Esophagus (tissue), 2 donors: Measurements from ENCODE around the gene PROK1. TPM values are rescaled to one million over a fixed set of nuclear protein-coding genes. Genes with fewer than 3 reads are reported as not detected.

Experiments
- H3K27ac ChIP-seq, 2 donors: one replicate each; pipeline ENCODE4 v1.5.1; 2013; ENCODE audit warnings: low read depth in 2 of 2, mild to moderate bottlenecking in 2 of 2, inconsistent platforms in 1 of 2, low read length in 1 of 2, moderate library complexity in 1 of 2
- H3K27me3 ChIP-seq, 2 donors: one replicate each; pipeline ENCODE4 v1.6.1; 2013; ENCODE audit warnings: low read length in 2 of 2, control low read depth in 1 of 2, mild to moderate bottlenecking in 1 of 2; ENCODE audit not compliant: insufficient read depth in 2 of 2, control insufficient read depth in 1 of 2
- H3K36me3 ChIP-seq, 2 donors: one replicate each; pipeline ENCODE4 v1.6.1; 2013; ENCODE audit warnings: low read length in 1 of 2; ENCODE audit not compliant: control insufficient read depth in 2 of 2, insufficient read depth in 2 of 2
- H3K4me1 ChIP-seq, 2 donors: one replicate each; pipeline ENCODE4 v1.6.1; 2013; ENCODE audit warnings: low read length in 1 of 2; ENCODE audit not compliant: control insufficient read depth in 2 of 2, insufficient read depth in 2 of 2
- H3K4me3 ChIP-seq, 2 donors: one replicate each; pipeline ENCODE4 v1.5.1; 2013; ENCODE audit warnings: low read length in 2 of 2, mild to moderate bottlenecking in 2 of 2, low read depth in 1 of 2, moderate library complexity in 1 of 2
- H3K9me3 ChIP-seq, 2 donors: one replicate each; pipeline ENCODE4 v1.6.1; 2013; ENCODE audit warnings: mild to moderate bottlenecking in 2 of 2, low read depth in 1 of 2, low read length in 1 of 2, moderate library complexity in 1 of 2; ENCODE audit not compliant: control insufficient read depth in 2 of 2, insufficient read depth in 1 of 2
- WGBS, 2 donors: extraction: QIAGEN DNeasy Blood & Tissue Kit; methylation state at CpG; one replicate each; pipeline ENCODE4 v1.1.7; 2013; 5-methylcytosine and 5-hydroxymethylcytosine counted together
- polyA plus RNA-seq, 2 donors: library from polyadenylated mRNA; stranded (reverse); fragments of 200-250 nt; gene quantifications; one replicate each; pipeline ENCODE4 v1.2.3, GENCODE V29; 2013
- donor health status: healthy with polysubstance abuse.
- donor health status: Bipolar disorder and iron deficiency.

PROK1 gene
- polyA plus RNA-seq, 2 donors: 0.10 to 0.53 TPM

DNA sequence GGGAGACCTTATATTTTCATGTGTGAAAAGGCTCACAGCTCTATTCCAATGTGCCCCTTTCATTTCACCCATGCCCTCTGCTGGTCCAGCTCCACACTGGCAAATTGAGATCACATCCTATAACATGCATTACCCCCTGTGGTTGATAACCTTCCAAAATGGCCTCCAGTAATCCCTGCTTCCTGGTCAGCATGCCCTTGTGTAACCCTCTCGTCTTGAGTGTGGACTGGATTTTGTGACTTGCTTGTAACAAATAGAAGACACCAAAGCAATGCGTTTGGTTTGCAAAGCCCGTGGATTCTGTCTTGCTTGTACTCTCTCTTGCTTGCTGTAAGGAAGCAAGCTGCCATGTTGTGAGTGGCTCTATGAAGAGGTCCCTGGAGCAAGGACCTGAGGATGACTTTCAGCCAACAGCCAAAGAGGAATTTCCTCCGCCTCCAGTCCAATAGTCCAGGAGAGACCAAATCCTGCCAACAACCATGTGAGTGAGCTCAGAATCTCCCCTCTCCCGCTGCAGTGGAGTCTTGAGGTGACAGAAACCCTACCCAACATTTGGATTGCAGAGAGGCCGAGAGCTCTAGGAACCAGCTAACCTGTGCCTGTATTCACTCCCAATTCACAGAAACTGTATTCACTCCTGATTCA, 50.7 kb downstream of the PROK1 start:
- Histone ChIP-seq H3K36me3 (no peaks in the 10 kb centered on the region), H3K9me3 (no peaks in the 10 kb centered on the region), H3K4me1 (no peaks in the 10 kb centered on the region), H3K27me3 (no peaks in the 10 kb centered on the region), H3K4me3 (no peak overlapping the region), H3K27ac (no peak overlapping the region)
- WGBS, 2 donors: 77 to 86% methylated on average over 6 of the region's 6 CpGs

DNA sequence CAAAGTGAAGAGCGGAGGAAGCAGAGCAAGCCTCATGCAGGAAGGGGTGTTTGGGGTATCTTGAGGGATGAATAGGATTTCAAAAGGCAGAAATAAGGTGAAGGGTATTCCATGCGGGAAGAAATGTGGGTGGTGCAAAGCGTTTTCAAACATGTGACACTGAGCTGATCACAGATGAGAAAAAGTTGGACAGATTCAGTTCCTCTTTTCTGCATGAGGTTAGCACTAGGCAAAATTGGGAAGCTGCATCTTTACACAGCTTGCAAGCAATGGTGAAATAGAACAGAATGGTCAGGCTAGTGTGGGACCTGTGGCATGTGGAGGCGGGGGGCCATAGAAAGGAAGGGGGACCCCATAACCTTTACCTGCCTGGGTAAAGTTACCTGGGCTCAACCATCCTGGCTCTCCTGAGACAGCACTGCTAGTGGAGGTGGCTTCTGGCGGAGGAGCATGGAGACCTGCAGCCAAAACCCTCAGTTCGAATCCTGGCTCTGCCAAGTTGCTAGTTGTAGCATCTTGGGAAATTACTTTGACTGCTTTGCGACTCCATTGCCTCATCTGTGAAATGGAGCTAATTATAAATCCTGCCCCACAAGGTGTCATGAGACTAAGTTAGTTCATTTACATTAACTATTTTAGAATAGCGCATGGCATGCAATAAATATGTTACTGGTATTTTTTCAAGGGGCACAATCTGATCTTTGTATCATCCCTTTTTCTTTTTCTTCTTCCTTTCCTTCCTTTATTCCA, 51.6 kb downstream of the PROK1 start:
- H3K27me3 ChIP-seq: no peaks in the 10 kb centered on the region
- no peak overlapping the region for H3K27ac ChIP-seq
- 76 to 78% methylated on average over 8 of the region's 8 CpGs for WGBS, 2 donors

DNA sequence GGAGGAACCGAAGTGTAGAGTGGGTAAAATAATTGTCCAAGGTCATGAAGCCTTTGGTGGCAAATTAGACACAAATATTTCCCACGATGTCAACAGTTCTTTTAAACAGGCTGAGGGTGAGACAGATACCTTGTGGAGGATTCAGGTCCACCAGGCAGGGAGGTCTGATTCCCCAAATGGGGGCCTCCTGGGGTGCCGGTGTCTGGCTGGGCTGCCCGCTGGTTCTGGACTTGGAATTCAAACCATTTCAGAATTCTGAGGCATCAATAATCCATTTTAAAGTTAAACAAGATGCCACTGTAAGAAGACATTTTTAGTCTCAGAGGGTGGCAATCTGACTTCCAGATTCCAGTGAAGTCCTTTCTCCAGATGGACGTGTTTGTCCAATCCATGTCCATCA, 52.5 kb downstream of the PROK1 start:
- 79 to 82% methylated on average over 5 of the region's 5 CpGs for WGBS, 2 donors
- H3K27me3 ChIP-seq: no peaks in the 10 kb centered on the region
- no peaks in the 10 kb centered on the region for H3K4me1 ChIP-seq
- H3K27ac ChIP-seq: no peak overlapping the region
- no peaks in the 10 kb centered on the region for H3K9me3 ChIP-seq
- no peak overlapping the region for H3K4me3 ChIP-seq
- H3K36me3 ChIP-seq: no peaks in the 10 kb centered on the region

More for the DNA sequence above, 51.6 kb downstream of the PROK1 start:
- H3K36me3 ChIP-seq: no peaks in the 10 kb centered on the region
- H3K9me3 ChIP-seq: no peaks in the 10 kb centered on the region
- no peaks in the 10 kb centered on the region for H3K4me1 ChIP-seq
- no peak overlapping the region for H3K4me3 ChIP-seq

DNA sequence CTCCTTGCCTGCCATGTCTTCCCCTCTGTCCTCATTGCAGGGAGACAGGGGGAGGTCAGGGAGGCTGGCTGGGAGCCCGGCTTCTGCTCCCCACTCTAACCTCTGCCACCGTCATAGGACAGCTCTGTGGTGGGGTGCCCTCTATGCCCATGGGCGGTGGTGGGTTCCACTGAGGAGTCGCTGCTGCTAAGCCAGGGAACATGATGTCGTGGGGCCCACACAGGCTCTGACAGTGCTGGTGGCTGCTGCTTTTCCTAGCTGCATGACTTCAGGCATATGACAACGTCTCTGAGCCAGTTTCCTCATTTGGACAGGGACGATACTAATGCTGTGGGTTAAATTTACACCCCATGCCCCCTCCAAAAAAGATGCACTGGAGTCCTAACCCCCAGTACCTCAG, 53.3 kb downstream of the PROK1 start:
- H3K4me3 ChIP-seq: no peak overlapping the region
- no peaks in the 10 kb centered on the region for H3K9me3 ChIP-seq
- no peaks in the 10 kb centered on the region for H3K4me1 ChIP-seq
- H3K27ac ChIP-seq: no peak overlapping the region
- H3K36me3 ChIP-seq: no peaks in the 10 kb centered on the region
- 76 to 77% methylated on average over 7 of the region's 7 CpGs for WGBS, 2 donors
- no peaks in the 10 kb centered on the region for H3K27me3 ChIP-seq

DNA sequence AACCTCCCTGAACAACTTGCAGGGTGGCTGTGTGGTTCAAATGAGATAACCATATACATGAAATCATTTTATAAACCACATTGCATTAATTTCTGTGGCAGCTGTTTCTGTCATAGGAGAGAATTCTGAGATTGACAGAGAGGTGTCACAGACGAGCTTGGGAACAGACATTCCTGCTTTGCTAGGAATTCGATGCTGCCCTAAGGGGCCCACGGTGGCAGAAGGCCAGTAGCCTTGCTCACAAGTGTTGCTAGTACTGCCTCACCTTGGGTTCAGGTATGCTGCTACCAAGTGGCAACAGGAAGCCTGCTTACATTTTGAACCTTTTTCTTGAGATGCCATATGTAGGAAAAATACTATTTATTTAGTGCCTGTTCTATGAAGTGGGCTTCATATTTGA, 54.6 kb downstream of the PROK1 start:
- Histone ChIP-seq H3K27me3 (no peaks in the 10 kb centered on the region), H3K4me3 (no peak overlapping the region), H3K27ac (no peak overlapping the region), H3K4me1 (peaks cover 0 to 1% of the 10 kb centered on the region in 2 donors), H3K36me3 (no peaks in the 10 kb centered on the region), H3K9me3 (no peaks in the 10 kb centered on the region)
- WGBS, 2 donors: 30 to 33% methylated on average over 3 of the region's 3 CpGs

DNA sequence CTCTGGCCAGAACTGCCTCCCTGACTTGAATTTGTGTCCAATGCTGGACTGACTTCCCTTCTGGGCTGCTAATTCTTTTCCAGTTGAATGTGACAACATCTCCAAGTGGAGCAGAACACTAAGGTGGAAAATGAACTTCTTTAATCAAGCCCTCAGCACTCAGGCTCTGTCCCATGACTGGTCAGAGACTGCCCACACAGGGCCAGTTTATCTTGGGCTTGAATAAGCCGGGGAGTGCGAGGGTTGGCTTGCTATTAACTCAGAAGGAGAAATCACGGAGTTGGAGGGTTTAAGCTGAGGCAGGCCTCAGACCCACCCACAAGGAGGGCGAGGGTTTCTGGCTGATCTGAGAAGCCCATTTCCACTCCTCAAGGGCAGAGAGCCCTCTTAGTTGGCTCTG, 55.6 kb downstream of the PROK1 start:
- Histone ChIP-seq H3K27me3 (no peaks in the 10 kb centered on the region), H3K4me3 (no peak overlapping the region), H3K9me3 (no peaks in the 10 kb centered on the region), H3K4me1 (peaks cover 0 to 1% of the 10 kb centered on the region in 2 donors), H3K36me3 (no peaks in the 10 kb centered on the region), H3K27ac (no peak overlapping the region)
- 82 to 85% methylated on average over 4 of the region's 4 CpGs for WGBS, 2 donors

Other genes starting within 250 kb of the PROK1 start
- 1 to 10 TPM; 1.8 to 1.9 TPM for gene KCNC4, start 240.8 kb upstream of the PROK1 start, polyA plus RNA-seq
- 1 to 10 TPM; 2.0 to 4.8 TPM for gene RBM15, start 111.8 kb upstream of the PROK1 start, polyA plus RNA-seq
- under 1 TPM; 0.47 to 0.58 TPM for gene SLC16A4, start 60.1 kb upstream of the PROK1 start, polyA plus RNA-seq
- 100 to 1,000 TPM; 169 to 188 TPM for gene LAMTOR5, start 43.5 kb upstream of the PROK1 start, polyA plus RNA-seq
- not detected for gene KCNA10, start 68.0 kb downstream of the PROK1 start, polyA plus RNA-seq
- gene KCNA2, start 155.2 kb downstream of the PROK1 start, polyA plus RNA-seq: under 1 TPM; 0.06 to 0.15 TPM
- gene KCNA3, start 223.8 kb downstream of the PROK1 start, polyA plus RNA-seq: under 1 TPM; 0.05 to 0.06 TPM